SU-DHL-6 (cell line): ENCODE results near the gene BOD1L1.

Experiments used
- CTCF ChIP-seq: fragments of 200-600 bp; sonication (generic); IDR thresholded peaks from one replicate; pipeline ENCODE4 v1.5.1; 2017; ENCODE audit warnings: antibody characterized with exemption, mild to moderate bottlenecking, low read length, moderate library complexity; ENCODE audit not compliant: insufficient read depth, poor library complexity, severe bottlenecking
- EZH2phosphoT487 ChIP-seq: fragments of 200-600 bp; sonication (generic), shearing (Covaris generic); conservative IDR thresholded peaks from 2 replicates; pipeline ENCODE4 v1.6.1; 2018; ENCODE audit warnings: mild to moderate bottlenecking, antibody characterized with exemption, low read length, moderate library complexity, mixed read lengths

GRCh38 chr4:13546941-13547484 is 80.5 kb downstream of the BOD1L1 start:
- TF ChIP-seq CTCF (no peak), EZH2phosphoT487 (no peak)
